BJ (cell line): ENCODE measurements around the gene GLG1. TPM values are rescaled to one million over a fixed set of nuclear protein-coding genes. Genes with fewer than 3 reads are reported as not detected.

ENCODE experiments used
- CTCF ChIA-PET: fragments of 350-600 bp; formaldehyde crosslinking; extraction: SDS; loops from one replicate; lab custom pipeline; 2021; ENCODE audit warnings: antibody characterized with exemption, inconsistent platforms; lab: Yijun Ruan, JAX
- POLR2A ChIA-PET: fragments of 300-600 bp; sonication (Branson Sonifier 250); formaldehyde crosslinking; extraction: SDS; loops from one replicate; lab custom pipeline; 2021; ENCODE audit warnings: antibody characterized with exemption; lab: Charles Lee
- DNase-seq: peaks from one replicate; pipeline ENCODE4 v3.0.0-alpha.2; 2011; ENCODE audit warnings: low read depth
- H3K27me3 ChIP-seq: 2 replicates; pipeline ENCODE4 v1.6.0; 2011; ENCODE audit warnings: low read length; ENCODE audit not compliant: control insufficient read depth, insufficient read depth
- H3K36me3 ChIP-seq: 2 replicates; pipeline ENCODE4 v1.5.1; 2011; ENCODE audit warnings: low read length; ENCODE audit not compliant: control insufficient read depth, insufficient read depth
- H3K4me3 ChIP-seq: 2 replicates; pipeline ENCODE4 v1.5.1; 2011; ENCODE audit warnings: low read depth, mild to moderate bottlenecking, control low read depth, low read length
- CTCF ChIP-seq: IDR thresholded peaks from 2 replicates; pipeline ENCODE4 v1.5.1; 2011; ENCODE audit warnings: low read depth, mild to moderate bottlenecking, control low read depth, inconsistent platforms, low read length, moderate library complexity; ENCODE audit not compliant: insufficient read depth
- polyA plus RNA-seq: library from polyadenylated mRNA; depleted of rRNA; stranded (reverse); fragments of >200 nt; gene quantifications from 2 replicates; pipeline ENCODE4 v1.2.3, GENCODE V29; 2011

GLG1 gene
- polyA plus RNA-seq, 1 experiment: 88.6 TPM

GRCh38 chr16:74563828-74564263, 43.1 kb downstream of the GLG1 start:
- ChIA-PET POLR2A (no interaction called here), CTCF (no interaction called here)
- H3K4me3 ChIP-seq: no peak overlapping the region
- no peaks in the 10 kb centered on the region for H3K27me3 ChIP-seq
- TF ChIP-seq CTCF: no peak
- peak; percentile 28 for DNase-seq
- H3K36me3 ChIP-seq: no peaks in the 10 kb centered on the region

DNA sequence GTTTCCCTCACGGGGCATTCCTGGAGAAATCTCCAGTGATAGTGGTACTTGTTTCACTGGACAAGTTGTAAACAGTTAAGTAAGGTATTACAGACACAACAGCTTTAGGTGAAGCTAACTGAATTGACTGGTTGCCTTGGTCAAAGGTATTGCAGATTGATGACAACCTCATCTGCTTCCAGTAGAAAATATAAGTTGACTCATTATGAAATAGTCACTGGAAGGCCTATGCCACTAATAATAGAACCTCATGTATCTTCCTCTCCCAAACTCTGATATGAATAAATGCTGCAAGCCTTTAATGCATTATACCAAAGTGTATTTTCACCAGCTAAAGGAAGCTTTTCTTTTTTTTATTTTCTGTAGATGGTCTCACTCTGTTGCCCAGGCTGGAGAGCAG, 44.8 kb downstream of the GLG1 start:
- H3K4me3 ChIP-seq: no peak overlapping the region
- H3K27me3 ChIP-seq: no peaks in the 10 kb centered on the region
- ChIA-PET POLR2A (no interaction called here), CTCF (interaction anchor here (2.3 kb wide), 1 partner anchor 12 kb away, joined by 7 read pairs; no protein-coding TSS in a partner anchor)
- H3K36me3 ChIP-seq: no peaks in the 10 kb centered on the region; the same call in 1 of the 2 replicates
- no peak for DNase-seq
- no peak for TF ChIP-seq CTCF

GRCh38 chr16:74561626-74562025, 45.3 kb downstream of the GLG1 start:
- no peak overlapping the region for H3K4me3 ChIP-seq
- ChIA-PET CTCF (interaction anchor here (2.3 kb wide), 1 partner anchor 12 kb away, joined by 7 read pairs; no protein-coding TSS in a partner anchor), POLR2A (no interaction called here)
- no peaks in the 10 kb centered on the region; the same call in 1 of the 2 replicates for H3K36me3 ChIP-seq
- no peak for DNase-seq
- TF ChIP-seq CTCF: no peak
- no peaks in the 10 kb centered on the region for H3K27me3 ChIP-seq

DNA sequence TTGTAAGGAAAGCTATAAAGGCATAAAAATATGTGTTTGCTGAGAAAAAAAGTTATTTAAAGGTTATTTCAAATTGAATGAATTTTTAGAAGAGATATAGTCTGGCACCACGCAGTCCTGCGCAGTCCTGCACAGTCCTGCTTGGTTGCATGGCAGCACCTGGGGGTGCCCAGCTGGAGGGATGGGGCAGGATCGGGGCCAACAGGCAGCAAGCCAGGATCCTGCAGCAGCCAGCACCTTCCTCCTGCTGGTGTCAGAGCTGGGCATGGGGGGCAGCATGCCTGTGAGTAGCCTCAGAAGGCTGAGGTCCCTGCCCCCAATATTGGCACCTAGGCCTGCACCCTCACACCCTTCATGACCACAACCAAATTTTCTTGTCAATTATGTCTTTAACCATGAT, 46.0 kb downstream of the GLG1 start:
- no peak overlapping the region for H3K4me3 ChIP-seq
- POLR2A ChIA-PET: no interaction called here
- H3K27me3 ChIP-seq: no peaks in the 10 kb centered on the region
- no peak for TF ChIP-seq CTCF
- DNase-seq: no peak
- CTCF ChIA-PET: interaction anchor here (2.3 kb wide), 1 partner anchor 13 kb away, joined by 7 read pairs; no protein-coding TSS in a partner anchor
- no peaks in the 10 kb centered on the region; the same call in 1 of the 2 replicates for H3K36me3 ChIP-seq

- no peak for TF ChIP-seq CTCF
- H3K36me3 ChIP-seq: no peaks in the 10 kb centered on the region; the same call in 1 of the 2 replicates
- ChIA-PET CTCF (no interaction called here), POLR2A (no interaction called here)
- H3K4me3 ChIP-seq: no peak overlapping the region
- no peak for DNase-seq
- no peaks in the 10 kb centered on the region for H3K27me3 ChIP-seq
Measured at GRCh38 chr16:74558873-74559272, 48.0 kb downstream of the GLG1 start.
